ENCODE results near the gene HELB. TPM values are rescaled to one million over a fixed set of nuclear protein-coding genes. Genes with fewer than 3 reads are reported as not detected.

The HELB gene
- total RNA-seq (2014; rRNA removed) (2.1 and 2.7 TPM in 2 replicates), Bru-seq, nascent RNA (percentile 58 among the genes with signal in this experiment), BruChase-seq, experiment 1, labeled RNA remaining after a 6-hour chase (percentile 48 among the genes with signal in this experiment), BruChase-seq, experiment 2, labeled RNA remaining after a 2-hour chase (percentile 56 among the genes with signal in this experiment)
- long read RNA-seq, full-length matches to known transcripts, result 6 of 9 reads
- long read RNA-seq, partial matches to known transcripts, result 1 of 9 reads
- long read RNA-seq, other reads (novel, unspliced or antisense), result 2 of 9 reads

- peak; percentile 98 for DNase-seq
- H4K20me1 ChIP-seq (ENCODE audit: low read length), result no peaks in the 10 kb centered on the region
- peak within 1 kb of the TSS; percentile 95 for H3K4me2 ChIP-seq (ENCODE audit: low read length)
- no peaks in the 10 kb centered on the region for H3K27me3 ChIP-seq (ENCODE audit: low read length)
- BruUV-seq (replicated peaks), result no TSS peak
- H2AFZ ChIP-seq (ENCODE audit: low read length), result peak within 1 kb of the TSS; percentile 99
- ChIA-PET CTCF (interaction anchor here (0.6 to 0.7 kb wide), 3 partner anchors 20 to 110 kb away, joined by 3 to 16 read pairs (median 10); no protein-coding TSS in a partner anchor), POLR2A (ENCODE audit: unreplicated experiment) (interaction anchor here (0.6 to 1.0 kb wide), 4 partner anchors 132 to 1161 kb away, joined by 3 to 8 read pairs (median 6); partner anchors contain the start of gene TMBIM4)
- peak within 1 kb of the TSS; percentile 57 for H3K27ac ChIP-seq (ENCODE audit: low read length)
- intact Hi-C loops (cut with micrococcal nuclease), result loop anchor here (10.0 kb wide), 1 partner anchor 157 kb away; no protein-coding TSS in a partner anchor
- peaks cover 15% of the 10 kb centered on the region for H3K79me2 ChIP-seq (ENCODE audit: low read length)
- H3F3A ChIP-seq (ENCODE audit: low read length, unreplicated experiment), result no peaks in the 10 kb centered on the region
- H3K9me3 ChIP-seq (ENCODE audit: low read length), result no peaks in the 10 kb centered on the region
- peaks cover 17% of the 10 kb centered on the region for H3K4me1 ChIP-seq (ENCODE audit: insufficient read depth, low read length)
- H3K9ac ChIP-seq (ENCODE audit: low read length), result peak within 1 kb of the TSS; percentile 80
- no peaks in the 10 kb centered on the region for H3K9me2 ChIP-seq (replicated peaks; ENCODE audit: low read length)
- H3K4me3 ChIP-seq (ENCODE audit: low read length), result peak within 1 kb of the TSS; percentile 98
- peak; percentile 92 for ATAC-seq
- TF ChIP-seq EZH2phosphoT487 (IDR thresholded peaks at IDR 0.05; ENCODE audit: borderline replicate concordance, low read length), result no peak
- TF ChIP-seq EZH2 (IDR thresholded peaks at IDR 0.05; ENCODE audit: low read length, unreplicated experiment), result no peak
- TF ChIP-seq CTCF (conservative IDR thresholded peaks at IDR 0.05; ENCODE audit: low read depth, low read length), result no peak
- no peaks in the 10 kb centered on the region; the same call in 1 of the 2 replicates for H3K36me3 ChIP-seq (ENCODE audit: low read depth, low read length)
Measured at GRCh38 chr12:66301944-66302826, at the start of gene HELB. HELB (plus strand) TSS chr12:66302493; CDS start chr12:66302604, 111 bp downstream.

- ChIA-PET POLR2A (ENCODE audit: unreplicated experiment) (no interaction called here), CTCF (no interaction called here)
- Histone ChIP-seq H3K79me2 (ENCODE audit: low read length) (no peaks in the 10 kb centered on the region), H3K9ac (ENCODE audit: low read length) (no peak overlapping the region), H3K27me3 (ENCODE audit: low read length) (peaks cover 76% of the 10 kb centered on the region), H3K4me1 (ENCODE audit: insufficient read depth, low read length) (no peaks in the 10 kb centered on the region), H3K9me3 (ENCODE audit: low read length) (no peaks in the 10 kb centered on the region), H2AFZ (ENCODE audit: low read length) (no peak overlapping the region), H4K20me1 (ENCODE audit: low read length) (no peaks in the 10 kb centered on the region), H3K4me2 (ENCODE audit: low read length) (no peak overlapping the region), H3K4me3 (ENCODE audit: low read length) (no peak overlapping the region), H3K36me3 (ENCODE audit: low read depth, low read length) (no peaks in the 10 kb centered on the region), H3K27ac (ENCODE audit: low read length) (no peak overlapping the region), H3F3A (ENCODE audit: low read length, unreplicated experiment) (no peaks in the 10 kb centered on the region), H3K9me2 (replicated peaks; ENCODE audit: low read length) (no peaks in the 10 kb centered on the region)
- DNase-seq, result no peak
- no TSS peak for BruUV-seq (replicated peaks)
- no peak for TF ChIP-seq EZH2 (IDR thresholded peaks at IDR 0.05; ENCODE audit: low read length, unreplicated experiment)
- TF ChIP-seq CTCF (conservative IDR thresholded peaks at IDR 0.05; ENCODE audit: low read depth, low read length), result no peak
- no peak for TF ChIP-seq EZH2phosphoT487 (IDR thresholded peaks at IDR 0.05; ENCODE audit: borderline replicate concordance, low read length)
- intact Hi-C loops (cut with micrococcal nuclease), result no loop called here
- ATAC-seq, result no peak
Measured at GRCh38 chr12:66252771-66253170, 49.5 kb upstream of the HELB start.

Measured in PC-3 (cell line).